Fibroblast of skin of left quadriceps (primary cell): ENCODE results near the gene ANO3.

Experiments
- DNase-seq, 2 experiments: peaks; one replicate each; pipeline ENCODE4 v3.0.0-alpha.2; 2013; ENCODE audit warnings: low read depth in 2 of 2

ANO3 gene

GRCh38 chr11:26353010-26353409 lies 21.1 kb downstream of the ANO3 start:
- DNase-seq = no peak

DNA sequence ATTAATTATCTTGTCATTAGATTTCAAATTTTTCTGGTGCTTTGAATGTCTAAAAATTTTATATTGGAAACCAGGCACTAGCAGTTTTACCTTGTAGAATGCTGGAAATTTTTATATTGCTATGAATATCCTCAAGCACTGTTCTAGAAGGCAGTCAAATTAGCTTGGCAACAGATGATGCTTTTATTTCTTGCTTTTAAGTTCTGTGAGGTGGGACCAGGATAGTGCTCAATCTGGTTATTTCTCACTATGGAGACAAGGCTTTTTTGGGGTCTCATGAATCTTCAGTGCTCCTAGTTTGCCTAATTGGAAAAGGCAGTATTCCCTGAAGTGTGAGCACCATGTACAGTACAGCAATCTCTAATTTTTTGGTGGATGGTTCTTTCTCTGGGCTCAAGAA lies 27.1 kb downstream of the ANO3 start:
- DNase-seq = no peak

DNA sequence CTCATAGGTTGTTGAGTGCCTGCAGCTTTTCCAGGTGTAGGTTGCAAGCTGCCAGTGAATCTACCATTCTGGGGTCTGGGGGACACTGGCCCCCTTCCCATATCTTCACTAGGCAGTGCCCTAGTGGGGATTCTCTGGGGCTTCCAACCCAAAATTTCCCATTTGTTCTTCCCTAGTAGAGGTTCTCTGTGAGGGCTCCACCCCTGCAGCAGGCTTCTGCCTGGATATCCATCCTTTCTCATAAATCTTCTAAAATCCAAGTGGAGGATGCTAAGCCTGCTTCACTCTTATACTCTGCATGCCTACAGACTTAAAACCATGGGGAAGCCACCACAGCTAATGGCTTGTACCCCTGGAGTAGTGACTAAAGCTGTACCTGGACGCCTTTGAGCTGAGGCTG lies 33.4 kb downstream of the ANO3 start:
- DNase-seq = no peak

DNA sequence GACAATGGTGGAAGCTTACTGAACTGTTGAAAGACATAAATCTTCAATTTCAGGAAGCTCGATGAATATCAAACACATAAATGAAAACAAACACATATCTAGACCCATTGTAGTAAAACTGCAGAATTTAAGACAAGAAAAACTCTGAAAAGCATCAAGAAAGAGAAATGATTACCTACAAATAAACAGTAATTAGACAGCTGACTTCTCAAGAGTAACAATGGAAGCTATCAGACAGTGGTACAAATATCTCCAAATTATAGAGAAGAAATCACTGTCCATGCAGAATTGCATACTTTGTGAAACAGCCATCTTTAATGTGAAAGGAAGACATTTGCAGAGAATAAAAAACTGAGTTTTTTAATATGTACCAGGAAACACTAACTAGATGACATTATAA lies 45.7 kb downstream of the ANO3 start:
- DNase-seq = no peak

DNA sequence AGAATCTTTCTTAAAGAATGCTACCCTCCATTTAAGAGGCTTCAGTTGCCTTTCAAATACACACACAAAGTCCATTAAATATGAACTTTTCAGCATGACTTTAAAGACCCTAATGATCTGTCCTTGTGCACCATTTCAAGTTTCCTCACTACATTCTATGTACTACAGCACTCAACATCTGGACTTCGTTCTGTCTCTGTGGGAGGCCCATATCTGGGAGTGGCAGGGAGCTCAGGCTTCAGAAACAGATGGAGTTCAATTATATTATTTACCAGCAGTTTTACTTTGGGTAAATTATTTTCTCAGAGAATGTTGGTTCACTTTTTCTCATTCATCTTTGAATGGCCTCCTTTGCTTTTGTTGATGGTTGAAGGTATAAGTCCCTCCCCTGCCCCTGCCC lies 67.4 kb downstream of the ANO3 start:
- DNase-seq = peak in 1 of 2 experiments; percentile 8

DNA sequence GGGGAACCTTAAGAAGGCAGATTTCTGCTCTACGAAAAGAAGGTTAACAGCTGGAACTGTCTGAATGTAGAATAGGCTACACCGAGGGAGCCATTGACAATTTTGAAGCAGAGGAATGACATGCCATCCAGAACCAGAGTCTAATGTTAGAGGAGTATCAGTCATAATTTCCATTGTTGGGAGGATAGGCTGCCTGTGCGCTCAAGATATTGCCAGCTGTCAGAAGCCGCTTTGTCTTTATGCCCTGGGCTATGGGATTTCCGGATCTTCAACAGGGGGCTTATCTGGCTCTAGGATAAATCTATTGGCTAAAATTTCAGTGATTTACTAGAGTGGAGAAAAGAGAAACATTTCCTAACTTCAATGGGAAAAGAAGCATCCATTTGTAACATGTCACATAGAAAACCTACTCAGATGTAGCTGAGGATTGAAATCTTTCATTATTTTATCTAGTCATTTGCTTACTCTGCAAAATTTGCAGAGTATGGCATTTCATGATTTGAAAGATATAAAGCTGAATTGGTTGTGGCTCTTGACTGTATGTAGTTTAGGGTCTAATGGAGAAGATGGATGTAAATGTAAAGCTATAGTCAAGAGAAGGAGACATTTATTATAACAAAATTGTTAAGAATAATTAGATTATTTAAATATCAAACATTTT lies 78.9 kb downstream of the ANO3 start:
- DNase-seq = no peak

GRCh38 chr11:26412955-26413354 lies 81.0 kb downstream of the ANO3 start:
- no peak for DNase-seq

DNA sequence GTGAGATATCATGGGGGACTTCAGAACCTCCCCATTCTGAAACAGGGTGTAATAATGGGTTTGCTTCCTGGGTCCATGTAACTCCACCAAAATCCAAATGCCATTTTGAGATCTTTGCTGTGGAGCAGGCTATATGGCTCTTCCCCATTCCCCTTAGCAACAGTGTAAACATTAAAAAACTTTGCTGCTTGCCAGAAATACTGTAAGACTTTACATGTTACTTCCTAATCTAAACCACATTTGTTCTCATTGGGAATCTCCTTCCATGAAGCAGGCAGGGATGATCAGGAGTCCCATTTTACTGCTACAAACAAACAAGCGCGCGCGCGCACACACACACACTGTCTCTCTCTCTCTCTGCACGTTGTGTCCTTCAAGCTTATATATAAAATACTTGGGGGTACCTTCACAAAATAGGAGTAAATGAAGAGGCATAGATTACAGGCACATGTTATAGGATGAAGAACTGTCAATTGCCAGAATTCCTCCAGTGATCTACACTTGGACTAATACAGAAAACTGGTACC lies 86.5 kb downstream of the ANO3 start:
- DNase-seq = peak; percentile 14

GRCh38 chr11:26420331-26420730 lies 88.4 kb downstream of the ANO3 start:
- no peak for DNase-seq

- no peak for DNase-seq
Measured at GRCh38 chr11:26424255-26424654, 92.3 kb downstream of the ANO3 start.

GRCh38 chr11:26439854-26440253 lies 107.9 kb downstream of the ANO3 start:
- no peak for DNase-seq

- peak; percentile 55 to 62 for DNase-seq
Measured at GRCh38 chr11:26442131-26442530, 110.2 kb downstream of the ANO3 start.

DNA sequence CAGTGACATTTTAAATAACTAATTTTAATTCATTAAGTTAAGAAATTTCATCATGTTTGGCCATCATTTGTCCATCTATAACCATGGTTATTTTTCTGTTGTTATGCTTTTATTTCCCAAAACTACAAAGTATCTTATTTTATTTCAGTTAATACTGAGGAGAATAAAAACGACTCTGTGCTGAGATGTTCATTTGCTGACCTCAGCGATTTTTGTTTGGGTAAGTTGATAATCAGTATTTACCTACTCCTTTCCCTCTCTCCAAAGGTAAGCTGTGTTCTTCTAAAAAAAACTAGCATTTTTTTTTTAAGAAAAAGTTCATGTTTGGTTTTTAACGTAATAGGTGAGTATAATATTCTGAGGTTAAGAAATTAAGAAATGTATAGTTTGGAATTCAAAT lies 111.7 kb downstream of the ANO3 start:
- no peak for DNase-seq

GRCh38 chr11:26457636-26458035 lies 125.7 kb downstream of the ANO3 start:
- no peak for DNase-seq

DNA sequence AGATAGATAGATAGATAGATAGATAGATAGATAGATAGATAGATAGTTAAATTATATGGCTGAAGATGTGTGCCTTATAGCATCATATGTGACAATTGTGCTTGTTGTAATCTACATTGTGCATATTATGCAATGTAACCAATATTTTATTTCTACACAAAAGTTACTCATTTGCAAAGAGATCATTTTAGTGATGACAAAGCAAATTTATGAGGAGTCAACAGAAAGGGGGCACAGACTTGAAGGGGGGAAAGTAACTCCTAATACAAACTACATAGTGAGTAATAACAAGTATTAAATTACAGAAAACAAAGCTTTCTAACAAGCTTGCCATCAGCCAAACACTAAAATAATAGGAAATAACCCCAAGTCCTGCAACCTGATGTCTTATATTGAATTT lies 133.3 kb downstream of the ANO3 start:
- DNase-seq = no peak

GRCh38 chr11:26467506-26467905 lies 135.6 kb downstream of the ANO3 start:
- DNase-seq = no peak

DNA sequence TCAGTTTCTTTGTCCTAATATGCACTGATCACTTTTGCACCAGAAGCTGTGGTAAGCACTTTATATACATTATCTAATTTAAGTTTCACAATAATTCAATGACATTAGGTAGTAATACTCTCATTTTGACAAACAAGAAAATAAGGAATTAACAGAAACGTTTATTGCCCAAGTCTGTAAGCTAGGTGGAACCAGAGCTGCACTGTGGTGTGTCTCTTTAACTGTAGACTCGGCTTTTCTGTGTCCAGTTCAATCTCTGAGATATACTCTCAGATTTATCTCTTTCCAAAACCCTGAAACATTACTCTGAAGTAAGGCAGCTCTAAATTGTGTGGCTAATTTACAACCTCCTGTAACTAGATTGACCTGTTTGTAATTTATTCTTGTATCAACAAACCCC lies 139.1 kb downstream of the ANO3 start:
- no peak for DNase-seq

GRCh38 chr11:26473216-26474194 lies 141.6 kb downstream of the ANO3 start:
- no peak for DNase-seq

DNA sequence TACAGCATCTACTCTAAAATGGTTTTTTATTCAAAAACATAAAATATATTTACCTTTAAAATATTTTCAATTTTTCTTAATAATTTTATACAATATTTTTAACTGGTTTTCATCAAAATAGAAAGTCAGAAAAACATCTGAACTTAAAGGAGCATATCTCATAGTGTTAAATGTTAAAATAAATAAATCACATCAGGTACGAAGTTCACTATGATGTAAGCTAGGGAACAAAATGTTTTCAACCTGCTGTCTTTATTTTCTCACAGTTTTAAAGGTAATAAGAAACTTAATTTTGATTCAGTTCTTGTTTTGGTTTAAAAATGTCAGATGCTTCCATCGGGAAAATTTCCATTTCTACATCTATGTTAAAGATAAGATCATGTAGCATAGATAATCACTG lies 142.5 kb downstream of the ANO3 start:
- DNase-seq = no peak

- DNase-seq = no peak
Measured at GRCh38 chr11:26477396-26477795, 145.5 kb downstream of the ANO3 start.

DNA sequence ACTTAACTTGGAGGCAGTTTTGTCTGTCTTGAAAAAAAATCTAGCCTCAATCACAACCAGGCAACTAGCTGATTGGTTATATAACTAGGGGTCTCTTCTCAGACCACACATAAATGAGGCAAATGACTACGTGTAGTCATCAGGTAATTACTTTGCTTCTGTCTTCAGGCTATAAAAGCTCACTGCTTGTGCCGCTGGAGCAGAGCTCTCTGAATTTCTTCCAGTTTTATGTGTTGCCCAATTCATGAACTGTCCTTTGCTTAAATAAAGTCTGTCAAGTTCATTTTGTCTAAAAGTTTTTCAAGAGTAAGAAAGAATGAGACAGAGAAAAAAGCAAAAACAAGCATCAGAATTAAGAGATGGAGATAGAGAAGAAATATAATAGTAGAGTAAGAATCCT lies 146.8 kb downstream of the ANO3 start:
- DNase-seq = no peak

DNA sequence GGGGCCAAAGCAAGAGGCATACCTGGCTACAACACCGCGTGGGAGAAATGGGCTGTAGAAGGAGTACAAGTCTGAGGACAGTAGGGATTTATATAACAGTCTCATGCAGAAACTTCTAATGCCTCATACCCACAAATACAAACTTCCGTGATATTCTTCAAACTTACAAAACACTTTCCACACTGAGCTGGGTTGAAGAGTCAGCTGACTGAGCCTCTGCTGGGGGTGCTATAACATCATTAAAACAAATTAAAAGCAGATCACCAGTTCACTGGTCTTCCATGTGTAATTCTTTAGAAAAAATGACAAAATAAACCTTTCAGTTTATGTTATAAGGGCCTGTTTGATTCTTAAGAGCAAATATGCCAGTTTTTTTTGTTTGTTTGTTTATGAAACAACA lies 148.1 kb downstream of the ANO3 start:
- peak in 1 of 2 experiments; percentile 20 for DNase-seq

- peak; percentile 5 to 10 for DNase-seq
Measured at GRCh38 chr11:26483108-26483507, 151.2 kb downstream of the ANO3 start.
